Right renal cortex interstitium (tissue), 3 donors: ENCODE results near the gene TESPA1. TPM values are rescaled to one million over a fixed set of nuclear protein-coding genes. Genes with fewer than 3 reads are reported as not detected.
"Not testable (repeated sequence)": the region's sequence is repeated elsewhere in the genome, so short reads cannot be mapped to it uniquely, and the experiment has no call there.

Experiments used
- DNase-seq, 3 donors: peaks; one replicate each; pipeline ENCODE4 v3.0.0-alpha.2; 2013; ENCODE audit warnings: low read depth in 3 of 3, low spot score in 2 of 3
- polyA plus RNA-seq, 3 donors: library from polyadenylated mRNA; unstranded; fragments of 120-200 nt; gene quantifications; one replicate each; pipeline ENCODE4 v1.2.1, GENCODE V29; 2013; ENCODE audit not compliant: insufficient read length in 3 of 3

TESPA1 gene
- polyA plus RNA-seq, 3 donors, result 0.29 to 1.0 (median 0.29) TPM

- DNase-seq, result not testable (repeated sequence)
Observed at GRCh38 chr12:54986773-54987172, 2.2 kb upstream of the TESPA1 start.

DNA sequence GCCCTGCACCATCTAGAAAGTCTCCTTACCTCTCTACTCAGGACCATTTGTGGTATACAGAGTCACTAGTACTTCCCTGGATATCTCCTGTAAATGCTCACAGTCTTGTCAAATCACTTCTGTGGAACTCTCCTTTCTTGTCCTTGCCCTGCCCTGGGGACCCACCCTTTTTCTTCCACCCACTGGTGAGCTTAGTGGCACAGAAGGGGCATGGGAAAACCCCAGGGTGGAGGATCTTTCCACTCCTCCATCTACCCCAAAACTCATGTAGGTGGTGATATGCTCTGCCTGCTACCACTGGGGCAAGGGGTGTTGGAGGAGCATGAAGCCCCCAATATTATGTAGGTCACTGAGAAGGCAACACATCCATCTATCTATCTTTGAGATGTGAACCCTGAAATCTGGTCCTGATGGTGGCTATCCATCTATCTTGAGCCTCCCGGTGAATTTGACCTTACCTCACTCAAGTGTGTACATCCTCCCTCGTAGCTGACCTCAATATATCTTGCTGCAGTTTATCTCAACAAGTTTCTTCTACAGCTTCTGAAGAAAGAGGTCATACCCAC is 943 bp downstream of the TESPA1 start:
- DNase-seq, result no peak

DNA sequence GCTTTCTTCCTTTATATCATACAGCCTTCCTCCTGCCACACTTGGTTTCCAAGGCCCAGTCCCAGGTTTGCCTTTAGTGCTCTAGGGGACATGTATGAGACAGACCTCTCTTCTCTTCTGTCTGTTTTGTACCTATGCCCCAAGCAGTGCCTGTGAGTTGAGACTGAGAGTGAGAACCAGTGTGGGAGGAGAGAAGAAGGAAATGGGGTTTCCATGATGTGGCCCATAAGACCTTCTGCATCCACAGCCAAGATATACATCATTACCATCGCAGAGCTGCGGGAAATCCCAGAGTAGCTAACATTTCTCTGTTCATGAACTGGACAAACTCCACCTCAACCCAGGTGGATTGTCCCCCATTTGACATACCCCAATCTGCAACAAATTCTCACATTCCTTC is 2.8 kb downstream of the TESPA1 start:
- DNase-seq, result no peak

- no peak for DNase-seq
Observed at GRCh38 chr12:54980341-54980740, 4.2 kb downstream of the TESPA1 start.

DNA sequence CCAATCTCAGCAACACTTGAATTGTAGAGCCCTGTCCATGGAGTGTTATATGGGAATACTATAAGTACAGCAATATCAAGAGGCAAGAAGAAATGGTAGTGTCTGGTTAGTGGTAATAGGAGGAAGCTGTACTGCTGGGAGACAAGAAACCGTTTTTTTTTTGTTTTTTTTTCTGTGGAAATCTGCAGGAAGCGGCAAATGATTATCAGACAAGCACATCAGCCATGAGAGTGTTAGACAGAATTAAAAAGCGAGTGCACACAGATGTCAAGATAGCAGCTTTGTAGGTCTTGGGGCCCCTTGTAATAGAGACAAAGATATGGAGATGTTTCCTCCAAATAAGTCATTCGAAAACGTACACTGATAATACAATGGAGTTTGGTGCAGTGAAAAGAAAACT is 6.7 kb downstream of the TESPA1 start:
- DNase-seq, result no peak

DNA sequence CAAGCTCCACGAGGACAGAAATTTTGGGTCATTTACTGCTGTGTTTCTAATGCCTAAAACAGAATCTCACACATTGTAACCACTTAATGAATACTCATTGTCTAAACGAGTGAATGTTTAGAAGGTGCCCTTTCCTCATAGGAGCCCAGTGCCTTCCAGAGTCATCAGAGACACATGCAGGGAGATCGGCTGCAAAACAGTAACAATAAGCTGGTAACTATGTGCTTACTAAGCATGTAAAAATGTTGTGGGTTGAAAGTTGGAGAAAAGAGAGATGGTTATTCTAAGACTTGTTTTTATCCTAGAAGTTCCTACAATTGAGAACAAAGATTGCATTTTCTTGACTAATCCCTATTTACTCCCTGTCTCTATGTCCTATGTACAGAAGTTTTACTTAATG is 7.4 kb downstream of the TESPA1 start:
- no peak for DNase-seq

GRCh38 chr12:54975875-54976274 is 8.7 kb downstream of the TESPA1 start:
- DNase-seq, result no peak

GRCh38 chr12:54975272-54975671 is 9.3 kb downstream of the TESPA1 start:
- no peak for DNase-seq

DNA sequence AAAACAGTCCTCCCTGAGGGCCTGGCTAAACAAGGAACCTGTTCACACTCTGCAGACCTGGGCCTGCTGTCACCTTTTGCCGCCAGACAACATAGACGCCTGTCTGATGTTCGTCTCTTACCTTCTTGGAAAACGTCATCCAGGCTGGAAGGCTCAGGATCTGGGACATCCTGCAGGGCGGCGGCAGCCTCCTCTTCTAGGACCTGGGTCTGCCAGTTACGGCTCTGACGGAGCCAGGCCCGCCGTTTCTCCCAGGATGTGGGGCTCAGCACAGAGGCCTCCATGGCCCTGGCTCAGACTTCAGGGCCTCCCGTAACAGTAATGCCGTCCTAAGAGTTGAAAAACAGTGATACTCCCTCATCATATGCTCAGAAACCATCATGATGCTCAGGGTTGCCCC is 10.3 kb downstream of the TESPA1 start:
- no peak for DNase-seq

GRCh38 chr12:54973556-54973955 is 11.0 kb downstream of the TESPA1 start:
- no peak for DNase-seq

GRCh38 chr12:54970741-54971140 is 13.8 kb downstream of the TESPA1 start:
- no peak for DNase-seq

GRCh38 chr12:54968181-54968730 is 16.3 kb downstream of the TESPA1 start:
- DNase-seq, result no peak

GRCh38 chr12:54967461-54967860 is 17.1 kb downstream of the TESPA1 start:
- DNase-seq, result no peak

DNA sequence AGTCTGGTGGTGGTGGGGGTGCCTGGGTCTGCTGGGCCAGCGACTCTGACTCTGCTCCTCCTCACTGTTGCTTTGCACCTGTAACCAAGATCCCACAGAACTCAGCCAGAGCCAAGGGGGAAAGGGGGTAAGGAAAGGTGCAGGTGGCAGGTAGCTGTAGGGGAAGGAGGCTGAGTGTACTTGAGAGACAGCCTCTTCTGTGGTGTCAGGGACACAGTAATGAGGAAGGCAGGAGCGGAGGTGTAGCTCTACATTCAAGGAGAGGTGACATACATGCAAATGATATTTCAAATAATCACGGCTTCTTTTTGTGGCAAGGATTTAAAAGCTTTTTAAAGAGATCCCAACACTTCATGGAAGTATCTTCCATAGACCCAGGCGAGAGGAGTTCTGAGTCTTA is 23.4 kb downstream of the TESPA1 start:
- no peak for DNase-seq

DNA sequence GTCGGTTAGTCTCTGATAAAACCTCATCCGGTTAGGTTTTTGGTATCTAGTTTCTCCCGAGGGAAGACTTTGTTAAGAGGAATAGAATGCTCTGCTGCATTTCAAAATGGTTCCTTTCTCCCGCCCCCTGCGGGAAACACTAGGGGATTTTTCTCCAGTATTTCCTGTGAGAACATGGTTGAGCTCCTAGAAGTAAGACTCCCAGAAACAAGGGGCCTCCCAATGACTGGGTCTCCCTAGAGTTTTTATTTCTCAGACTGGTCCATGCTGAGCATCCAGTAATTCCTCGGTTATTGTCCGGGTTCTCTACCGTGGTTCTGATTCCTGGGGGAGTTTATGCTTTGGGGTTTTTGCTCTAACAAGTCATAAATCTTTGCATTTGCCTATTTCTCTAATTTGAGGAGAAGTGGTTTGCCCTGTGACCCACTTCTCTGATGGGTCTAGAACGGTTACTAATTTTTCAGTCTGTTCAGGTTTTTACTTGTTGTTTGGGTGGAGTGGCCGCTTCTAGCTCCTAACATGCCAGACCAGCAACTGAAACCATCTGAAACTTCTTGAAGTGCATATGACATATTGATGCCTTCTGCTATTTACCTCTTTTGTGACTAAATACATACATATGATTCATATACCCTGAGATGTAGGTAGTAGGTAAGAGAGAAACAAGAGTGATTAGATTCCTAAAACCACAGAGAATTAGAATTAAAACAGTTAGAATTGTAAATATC is 25.1 kb downstream of the TESPA1 start:
- DNase-seq, result no peak

- DNase-seq, result peak; percentile 52 to 61 (median 60)
Observed at GRCh38 chr12:54958048-54958658, 26.4 kb downstream of the TESPA1 start.

DNA sequence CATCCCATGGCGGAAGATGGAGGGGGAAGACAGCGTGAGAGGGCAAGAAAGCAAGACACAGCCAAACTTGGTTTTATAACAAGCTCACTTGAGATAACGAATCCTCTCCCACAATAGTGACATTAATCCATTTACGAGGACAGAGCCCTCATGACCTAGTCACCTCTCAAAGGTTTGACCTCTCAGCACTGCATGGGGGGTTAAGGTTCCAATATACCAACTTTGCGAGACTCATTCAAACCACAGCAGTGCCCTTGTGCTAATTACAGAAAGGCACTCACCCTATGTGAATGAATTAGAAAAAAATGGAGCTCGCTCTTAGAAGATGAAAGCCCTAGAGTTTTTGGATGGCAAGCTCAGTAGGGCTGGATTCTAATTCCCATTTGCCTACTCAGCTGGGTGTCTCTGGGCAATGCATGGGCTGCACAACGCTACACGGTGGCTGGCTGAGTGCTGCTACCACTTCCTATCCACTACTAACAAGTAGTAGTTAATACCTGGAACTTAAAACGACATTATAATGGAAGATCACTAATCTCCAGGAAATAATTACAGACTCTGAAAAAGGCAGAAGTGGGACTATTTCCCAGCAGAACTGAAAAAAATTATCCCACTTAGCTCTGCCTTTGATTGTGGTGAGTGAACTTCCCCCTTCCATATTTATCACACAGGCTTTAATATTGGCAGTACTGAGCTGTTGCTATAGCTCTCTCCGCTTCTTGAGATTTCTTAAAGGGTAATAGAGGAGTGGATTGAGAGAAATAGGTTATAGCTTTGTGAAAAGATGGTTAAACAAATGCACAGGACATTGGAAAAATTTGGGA is 27.5 kb downstream of the TESPA1 start:
- no peak for DNase-seq

GRCh38 chr12:54956322-54956721 is 28.2 kb downstream of the TESPA1 start:
- DNase-seq, result no peak

GRCh38 chr12:54954801-54955200 is 29.8 kb downstream of the TESPA1 start:
- DNase-seq, result no peak

DNA sequence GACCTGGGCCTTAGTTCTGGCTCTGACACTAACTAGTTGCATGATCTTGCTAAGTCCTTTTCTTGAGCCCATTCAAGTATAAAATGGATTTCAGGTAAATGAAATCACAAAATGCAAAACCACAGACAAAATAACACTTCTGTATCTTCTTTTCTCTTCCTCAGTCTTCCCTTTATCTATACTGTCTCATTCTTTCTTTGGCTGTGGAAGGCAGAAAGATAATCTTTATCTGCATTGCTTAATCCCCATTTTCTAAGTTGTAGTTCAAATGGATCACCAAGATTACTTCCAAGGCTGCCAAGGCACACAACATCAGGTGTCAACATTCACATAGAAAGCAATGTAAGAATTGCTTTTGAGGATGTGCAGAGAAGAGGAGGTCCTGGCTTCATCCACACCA is 30.3 kb downstream of the TESPA1 start:
- no peak for DNase-seq

GRCh38 chr12:54950071-54950727 is 34.4 kb downstream of the TESPA1 start:
- no peak for DNase-seq
